Transverse colon (tissue), 3 donors: Measurements from ENCODE around the gene KREMEN1.

Source experiments
- CTCF ChIP-seq, 5 experiments: fragments of 200-600 bp in 3 of 5; fragments of 450-650 bp in 2 of 5; sonication (generic) in 3 of 5; IDR thresholded peaks; 1 replicate in 2 of 5; 2 replicates in 3 of 5; pipeline ENCODE4 v1.5.1; 2016 to 2017; ENCODE audit warnings: antibody characterized with exemption in 5 of 5, inconsistent platforms in 3 of 5, mild to moderate bottlenecking in 2 of 5, moderate library complexity in 1 of 5
- POLR2A ChIP-seq: fragments of 450-650 bp; IDR thresholded peaks from one replicate; pipeline ENCODE4 v1.6.1; 2016; ENCODE audit warnings: antibody characterized with exemption, mild to moderate bottlenecking, moderate library complexity

- TF ChIP-seq CTCF (IDR thresholded peaks at IDR 0.05) (no peak), POLR2A (no peak)
Observed at GRCh38 chr22:29200901-29201300, 128.1 kb downstream of the KREMEN1 start.
